K562 (cell line): ENCODE data around the gene HDGFL1. TPM values are rescaled to one million over a fixed set of nuclear protein-coding genes. Genes with fewer than 3 reads are reported as not detected.

ENCODE experiments used
- ATAC-seq: fragments of 200-7000 bp; cut with Tn5 transposase; 3 replicates; pipeline ENCODE4 v1.9.1; 2020; ENCODE audit warnings: moderate library complexity
- BruUV-seq: library from RNA; stranded (reverse); fragments of 400-500 nt; replicated peaks from 2 replicates; lab custom pipeline; 2021; lab: Mats Ljungman, UMichigan
- CTCF ChIA-PET: fragments of 300-600 bp; formaldehyde crosslinking; extraction: SDS; loops from one replicate; lab custom pipeline; 2021; ENCODE audit warnings: low intra/inter-chr PET ratio; lab: Yijun Ruan, JAX
- POLR2A ChIA-PET: fragments of 300-600, 350-650 bp; sonication (Branson Sonifier 250); formaldehyde crosslinking; extraction: SDS; loops from one replicate; lab custom pipeline; 2021; ENCODE audit warnings: antibody characterized with exemption, inconsistent platforms; lab: Yijun Ruan, JAX
- DNase-seq, 4 experiments: peaks; one replicate each; pipeline versions ENCODE4 v3.0.0 to v3.0.0-alpha.2; 2011 to 2018; ENCODE audit warnings: low spot score in 3 of 4, mixed read lengths in 3 of 4; ENCODE audit errors: extremely low read depth in 1 of 4
- FAIRE-seq: peaks from 2 replicates; lab custom pipeline; 2011; peaks lifted over from hg19 to GRCh38; lab: Jason Lieb, UNC
- H2AFZ ChIP-seq: 2 replicates; pipeline ENCODE4 v1.6.0; 2011; ENCODE audit warnings: low read depth, low read length, control low read depth, inconsistent platforms
- H3K27ac ChIP-seq: fragments of 200-600 bp; 3 replicates; pipeline ENCODE4 v1.8.0; 2011; ENCODE audit warnings: low read depth, mild to moderate bottlenecking, control low read depth, inconsistent platforms, low read length, moderate library complexity, mixed read lengths; ENCODE audit errors: extremely low read depth
- H3K27me3 ChIP-seq, 2 experiments: fragments of 300-600 bp in 1 of 2; 2 replicates in 1 of 2; 3 replicates in 1 of 2; pipeline versions ENCODE4 v1.6.0 to v1.8.0; 2011; ENCODE audit warnings: inconsistent platforms in 2 of 2, low read length in 2 of 2, mild to moderate bottlenecking in 1 of 2, mixed read lengths in 1 of 2, moderate library complexity in 1 of 2; ENCODE audit not compliant: control insufficient read depth in 2 of 2, insufficient read depth in 2 of 2
- H3K36me3 ChIP-seq: fragments of 300-600 bp; 3 replicates; pipeline ENCODE4 v1.8.0; 2011; ENCODE audit warnings: mild to moderate bottlenecking, low read length, inconsistent platforms; ENCODE audit not compliant: control insufficient read depth, insufficient read depth
- H3K4me1 ChIP-seq, 2 experiments: fragments of 200-600 bp in 1 of 2; replicated peaks in 1 of 2; 2 replicates in 1 of 2; 3 replicates in 1 of 2; pipeline versions ENCODE4 v1.5.1 to v1.8.0; 2011; ENCODE audit warnings: inconsistent platforms in 2 of 2, low read length in 2 of 2, mild to moderate bottlenecking in 1 of 2, mixed read lengths in 1 of 2, moderate library complexity in 1 of 2; ENCODE audit not compliant: control insufficient read depth in 2 of 2, insufficient read depth in 2 of 2
- H3K4me2 ChIP-seq: 2 replicates; pipeline ENCODE4 v1.6.1; 2011; ENCODE audit warnings: low read length, control low read depth, inconsistent platforms, mixed read lengths; ENCODE audit not compliant: insufficient read depth
- H3K4me3 ChIP-seq: fragments of 200-600 bp; sonication (generic), shearing (Covaris generic); 2 replicates; pipeline ENCODE4 v1.5.1; 2016; ENCODE audit warnings: control low read depth, inconsistent platforms
- H3K79me2 ChIP-seq: fragments of 200-600 bp; 3 replicates; pipeline ENCODE4 v1.8.0; 2011; ENCODE audit warnings: low read length, inconsistent platforms; ENCODE audit not compliant: control insufficient read depth, insufficient read depth
- H3K9ac ChIP-seq, 2 experiments: 2 replicates each; pipeline versions ENCODE4 v1.6.0 to v1.6.1; 2011; ENCODE audit warnings: low read depth in 2 of 2, low read length in 2 of 2, control low read depth in 1 of 2, inconsistent platforms in 1 of 2, mild to moderate bottlenecking in 1 of 2, mixed read lengths in 1 of 2; ENCODE audit not compliant: insufficient read depth in 1 of 2
- H3K9me1 ChIP-seq: one replicate; pipeline ENCODE4 v1.6.0; 2011; ENCODE audit warnings: inconsistent platforms, mild to moderate bottlenecking, low read length, moderate library complexity; ENCODE audit not compliant: control insufficient read depth, insufficient read depth
- H3K9me3 ChIP-seq: replicated peaks from 2 replicates; pipeline ENCODE4 v1.5.1; 2011; ENCODE audit warnings: low read depth, low read length, inconsistent platforms; ENCODE audit not compliant: control insufficient read depth, insufficient read depth
- H4K20me1 ChIP-seq: replicated peaks from 2 replicates; pipeline ENCODE4 v1.6.1; 2011; ENCODE audit warnings: low read length, inconsistent platforms, mixed read lengths; ENCODE audit not compliant: control insufficient read depth, insufficient read depth
- AFF1 ChIP-seq, 2 experiments: fragments of 450-650 bp; IDR thresholded peaks; 2 replicates each; pipeline ENCODE4 v1.6.1; 2018; ENCODE audit warnings: mild to moderate bottlenecking in 2 of 2, low read depth in 1 of 2; ENCODE audit not compliant: partially characterized antibody in 2 of 2
- KDM1A ChIP-seq, 2 experiments: fragments of 450-650 bp; IDR thresholded peaks; 2 replicates each; pipeline ENCODE4 v1.6.1; 2016; ENCODE audit warnings: mild to moderate bottlenecking in 2 of 2
- SREBF2 ChIP-seq: sonication (generic); formaldehyde crosslinking; IDR thresholded peaks from 2 replicates; pipeline ENCODE4 v1.4.0; 2020; ENCODE audit warnings: mild to moderate bottlenecking, missing genetic modification reagents
- STAT5B ChIP-seq: fragments of 250-450 bp; sonication (Bioruptor Pico); IDR thresholded peaks from 2 replicates; pipeline ENCODE4 v1.8.0; 2021; ENCODE audit warnings: mild to moderate bottlenecking, inconsistent platforms
- ZNF140 ChIP-seq: fragments of 250-450 bp; sonication (Bioruptor Pico); IDR thresholded peaks from 2 replicates; pipeline ENCODE4 v1.8.0; 2021; ENCODE audit warnings: moderate library complexity, mild to moderate bottlenecking, inconsistent platforms
- ZNF449 ChIP-seq: fragments of 250-450 bp; sonication (Bioruptor Pico); IDR thresholded peaks from 2 replicates; pipeline ENCODE4 v1.8.0; 2022; ENCODE audit warnings: moderate library complexity, mild to moderate bottlenecking, inconsistent platforms
- WGBS: fragments of 100-300 bp; shearing (Covaris generic); methylation state at CpG from one replicate; pipeline ENCODE4 v1.1.6; 2016; ENCODE audit warnings: low coverage, mixed read lengths; ENCODE audit not compliant: insufficient coverage; ENCODE audit errors: missing lambda C conversion rate; 5-methylcytosine and 5-hydroxymethylcytosine counted together
- in situ Hi-C: fragments of 300-500 bp; cut with MboI; formaldehyde crosslinking; loops from 4 replicates; pipeline ENCODE4 v1.15.0; 2018; ENCODE audit warnings: inconsistent platforms, mixed read lengths
- intact Hi-C: fragments of 100-400 bp; cut with micrococcal nuclease; formaldehyde crosslinking; loops from 2 replicates; pipeline ENCODE4 v1.14.2; 2022
- polyA plus RNA-seq, 8 experiments: library from polyadenylated mRNA; depleted of rRNA in 4 of 8; stranded (reverse) in 5 of 8; unstranded in 3 of 8; fragments of >200 nt; fragmentation: Nextera tagmentation in 2 of 8; fragmentation: Illumina TruSeq in 1 of 8; extraction: Ambion mirVana in 2 of 8; extraction: Trizol in 1 of 8; gene quantifications; 2 replicates each; pipeline versions ENCODE4 v1.2.1 to v1.2.3, GENCODE V29; 2011 to 2014; ENCODE audit warnings: inconsistent platforms in 1 of 8, missing spikeins in 1 of 8
- total RNA-seq, 7 experiments: library from RNA; depleted of rRNA in 6 of 7; stranded (reverse); fragments of >200 nt in 6 of 7; fragmentation: Illumina TruSeq in 2 of 7; extraction: Trizol in 2 of 7; gene quantifications; 2 replicates each; pipeline versions ENCODE4 v1.2.1 to v1.2.3, GENCODE V29; 2011 to 2021; ENCODE audit warnings: low replicate concordance in 1 of 7

The HDGFL1 gene
- total and polyA plus RNA-seq, 9 of the 15 experiments (the other 6 are each of a cell fraction or from before 2014, with no cell fraction given): 0.04 to 0.64 (median 0.28) TPM

GRCh38 chr6:22568854-22569253, 512 bp upstream of the HDGFL1 start (continued):
- TF ChIP-seq AFF1 (IDR thresholded peaks at IDR 0.05; ENCODE audit: low read depth in 1 of 2, partially characterized antibody in 2 of 2) (no peak), ZNF140 (CRISPR knock-in tag) (no peak), SREBF2 (CRISPR knock-in tag) (no peak), KDM1A (IDR thresholded peaks at IDR 0.05) (no peak), ZNF449 (no peak)

GRCh38 chr6:22570185-22570551, 802 bp downstream of the HDGFL1 start:
- in situ Hi-C loops: no loop called here

More at GRCh38 chr6:22570185-22570551, 802 bp downstream of the HDGFL1 start:
- H3K4me1 ChIP-seq: no peaks in the 10 kb centered on the region; a peak in 1 of 5 replicates
- 16% methylated on average over 8 of the region's 26 CpGs for whole genome bisulfite sequencing
- H2AFZ ChIP-seq: no peak overlapping the region
- no TSS peak for BruUV-seq
- H3K9me3 ChIP-seq: no peaks in the 10 kb centered on the region; the same call in 1 of the 2 replicates
- no peak for TF ChIP-seq STAT5B
- H3K9ac ChIP-seq: no peak overlapping the region
- no peak for ATAC-seq
- intact Hi-C loops: no loop called here
- H3K27me3 ChIP-seq: no peaks in the 10 kb centered on the region
- H3K4me3 ChIP-seq: no peak overlapping the region
- FAIRE-seq: no peak
- POLR2A ChIA-PET: no interaction called here
- no peaks in the 10 kb centered on the region for H3K9me1 ChIP-seq
- no peak for DNase-seq
- H3K79me2 ChIP-seq: no peaks in the 10 kb centered on the region
- H3K4me2 ChIP-seq: no peak overlapping the region
- H4K20me1 ChIP-seq: no peaks in the 10 kb centered on the region
- no peak overlapping the region for H3K27ac ChIP-seq
- CTCF ChIA-PET: no interaction called here
- no peaks in the 10 kb centered on the region for H3K36me3 ChIP-seq
